H1 (cell line): ENCODE results near the gene CPED1.

Experiments used
- CBX5 ChIP-seq: fragments of 300-800, 300-1000 bp; sonication (generic); IDR thresholded peaks from 2 replicates; pipeline ENCODE4 v1.7.1; 2016; ENCODE audit warnings: antibody characterized with exemption, low read length, low read depth
- CREB1 ChIP-seq: IDR thresholded peaks from 2 replicates; pipeline ENCODE4 v1.6.1; 2012; ENCODE audit warnings: inconsistent platforms
- EZH2 ChIP-seq: fragments of 200-600 bp; sonication (generic); IDR thresholded peaks from 2 replicates; pipeline ENCODE4 v1.7.1; 2012; ENCODE audit warnings: low read depth, mild to moderate bottlenecking, moderate library complexity, low read length, inconsistent platforms; ENCODE audit not compliant: severe bottlenecking
- GABPA ChIP-seq: IDR thresholded peaks from 2 replicates; pipeline ENCODE4 v1.6.1; 2011; ENCODE audit warnings: mild to moderate bottlenecking, low read length, moderate library complexity, borderline replicate concordance; ENCODE audit not compliant: insufficient read depth
- PHF8 ChIP-seq: fragments of 200-600 bp; sonication (generic); conservative IDR thresholded peaks from 2 replicates; pipeline ENCODE4 v1.7.1; 2012; ENCODE audit warnings: low read depth, mild to moderate bottlenecking, inconsistent platforms, low read length, moderate library complexity
- POLR2A ChIP-seq, 2 experiments: IDR thresholded peaks; 1 replicate in 1 of 2; 2 replicates in 1 of 2; pipeline ENCODE4 v1.6.1; 2011; ENCODE audit warnings: low read depth in 2 of 2, low read length in 2 of 2, mild to moderate bottlenecking in 2 of 2; ENCODE audit errors: control extremely low read depth in 1 of 2
- POU5F1 ChIP-seq: IDR thresholded peaks from 2 replicates; pipeline ENCODE4 v1.6.1; 2011; ENCODE audit warnings: low read depth, mild to moderate bottlenecking, low read length, moderate library complexity
- RAD21 ChIP-seq, 2 experiments: IDR thresholded peaks in 1 of 2; conservative IDR thresholded peaks in 1 of 2; 2 replicates each; pipeline ENCODE4 v1.6.1; 2011; ENCODE audit warnings: low read depth in 2 of 2, low read length in 2 of 2, improper control_type of control experiment in 1 of 2, inconsistent platforms in 1 of 2, mild to moderate bottlenecking in 1 of 2, moderate library complexity in 1 of 2
- RFX5 ChIP-seq: IDR thresholded peaks from 2 replicates; pipeline ENCODE4 v1.6.1; 2011; ENCODE audit warnings: low read depth, low read length, improper control_type of control experiment, borderline replicate concordance
- SP2 ChIP-seq: IDR thresholded peaks from 2 replicates; pipeline ENCODE4 v1.6.1; 2012; ENCODE audit warnings: mild to moderate bottlenecking, low read length, inconsistent platforms
- SRF ChIP-seq: IDR thresholded peaks from 2 replicates; pipeline ENCODE4 v1.6.1; 2011; ENCODE audit warnings: mild to moderate bottlenecking, low read depth, low read length, moderate library complexity
- SUZ12 ChIP-seq: fragments of 200-600 bp; sonication (generic); IDR thresholded peaks from 2 replicates; pipeline ENCODE4 v1.6.1; 2012; ENCODE audit warnings: mild to moderate bottlenecking, inconsistent platforms, low read length, moderate library complexity, mixed read lengths
- TF ChIP-seq, protein P1 (sequence below), 3 experiments: IDR thresholded peaks; 1 replicate in 2 of 3; 2 replicates in 1 of 3; pipeline versions ENCODE4 v1.5.1 to v1.6.1; 2011; ENCODE audit warnings: low read length in 3 of 3, mild to moderate bottlenecking in 3 of 3, inconsistent platforms in 2 of 3, low read depth in 1 of 3, moderate library complexity in 1 of 3; ENCODE audit not compliant: insufficient read depth in 1 of 3; ENCODE audit errors: control extremely low read depth in 1 of 3
- TF ChIP-seq, protein P2 (sequence below): IDR thresholded peaks from 2 replicates; pipeline ENCODE4 v1.6.1; 2012; ENCODE audit warnings: inconsistent platforms

DNA sequence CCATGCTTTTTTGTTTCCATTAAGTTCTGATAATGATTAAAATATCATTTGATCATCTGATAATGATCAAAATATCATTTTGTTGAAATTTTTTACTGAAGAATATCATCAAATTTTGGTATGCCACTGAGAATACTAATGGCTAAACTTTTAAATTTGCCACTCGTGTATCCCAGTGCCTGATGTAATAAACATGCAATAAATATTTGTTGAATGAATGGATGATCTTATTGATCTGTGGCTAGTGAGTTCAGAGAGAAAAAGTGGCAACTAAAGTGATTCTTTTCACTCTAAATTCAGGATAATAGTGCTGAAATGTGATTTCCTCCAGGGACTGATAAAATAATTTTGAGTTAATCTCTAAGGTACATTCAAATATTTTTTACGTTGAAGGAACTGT lies 181.0 kb downstream of the CPED1 start:
- TF ChIP-seq GABPA (no peak), RAD21 (IDR thresholded peaks at IDR 0.05 in 1 of 2, conservative IDR thresholded peaks at IDR 0.05 in 1 of 2; ENCODE audit: low read depth in 2 of 2, low read length in 2 of 2) (no peak), POLR2A (IDR thresholded peaks at IDR 0.05; ENCODE audit: control extremely low read depth in 1 of 2, low read depth in 2 of 2, low read length in 2 of 2) (no peak), SP2 (no peak), CREB1 (no peak), EZH2 (no peak), CBX5 (no peak), PHF8 (no peak), SRF (no peak), POU5F1 (no peak), SUZ12 (no peak), RFX5 (no peak)
- TF ChIP-seq, protein P1, sequence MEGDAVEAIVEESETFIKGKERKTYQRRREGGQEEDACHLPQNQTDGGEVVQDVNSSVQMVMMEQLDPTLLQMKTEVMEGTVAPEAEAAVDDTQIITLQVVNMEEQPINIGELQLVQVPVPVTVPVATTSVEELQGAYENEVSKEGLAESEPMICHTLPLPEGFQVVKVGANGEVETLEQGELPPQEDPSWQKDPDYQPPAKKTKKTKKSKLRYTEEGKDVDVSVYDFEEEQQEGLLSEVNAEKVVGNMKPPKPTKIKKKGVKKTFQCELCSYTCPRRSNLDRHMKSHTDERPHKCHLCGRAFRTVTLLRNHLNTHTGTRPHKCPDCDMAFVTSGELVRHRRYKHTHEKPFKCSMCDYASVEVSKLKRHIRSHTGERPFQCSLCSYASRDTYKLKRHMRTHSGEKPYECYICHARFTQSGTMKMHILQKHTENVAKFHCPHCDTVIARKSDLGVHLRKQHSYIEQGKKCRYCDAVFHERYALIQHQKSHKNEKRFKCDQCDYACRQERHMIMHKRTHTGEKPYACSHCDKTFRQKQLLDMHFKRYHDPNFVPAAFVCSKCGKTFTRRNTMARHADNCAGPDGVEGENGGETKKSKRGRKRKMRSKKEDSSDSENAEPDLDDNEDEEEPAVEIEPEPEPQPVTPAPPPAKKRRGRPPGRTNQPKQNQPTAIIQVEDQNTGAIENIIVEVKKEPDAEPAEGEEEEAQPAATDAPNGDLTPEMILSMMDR (IDR thresholded peaks at IDR 0.05; ENCODE audit: control extremely low read depth in 1 of 3, insufficient read depth in 1 of 3, low read depth in 1 of 3, low read length in 3 of 3), result no peak
- TF ChIP-seq, protein P2, sequence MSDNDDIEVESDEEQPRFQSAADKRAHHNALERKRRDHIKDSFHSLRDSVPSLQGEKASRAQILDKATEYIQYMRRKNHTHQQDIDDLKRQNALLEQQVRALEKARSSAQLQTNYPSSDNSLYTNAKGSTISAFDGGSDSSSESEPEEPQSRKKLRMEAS, result no peak
